Measurements from ENCODE around the gene C1S.

C1S gene

GRCh38 chr12:7061138-7061537 is 620 bp downstream of the C1S start:
- H3K4me3 Mint-ChIP-seq: no peak overlapping the region
- H3K27me3 Mint-ChIP-seq: peaks cover 5% of the 10 kb centered on the region
- H3K4me1 Mint-ChIP-seq (ENCODE audit: low read depth): no peaks in the 10 kb centered on the region
- no peaks in the 10 kb centered on the region for H3K36me3 Mint-ChIP-seq
- no peaks in the 10 kb centered on the region for H3K9me3 Mint-ChIP-seq (ENCODE audit: low read depth)
- H3K27ac Mint-ChIP-seq: no peak overlapping the region

- Mint-ChIP-seq H3K27me3 (peaks cover 5% of the 10 kb centered on the region), H3K27ac (no peak overlapping the region)
Observed at GRCh38 chr12:7061596-7061995, 1.1 kb downstream of the C1S start.

GRCh38 chr12:7064516-7064915 is 4.0 kb downstream of the C1S start:
- Mint-ChIP-seq H3K36me3 (no peaks in the 10 kb centered on the region), H3K27me3 (peaks cover 3% of the 10 kb centered on the region), H3K4me3 (no peak overlapping the region), H3K4me1 (ENCODE audit: low read depth) (no peaks in the 10 kb centered on the region), H3K9me3 (ENCODE audit: low read depth) (no peaks in the 10 kb centered on the region), H3K27ac (no peak overlapping the region)

More at GRCh38 chr12:7061596-7061995, 1.1 kb downstream of the C1S start:
- Mint-ChIP-seq H3K36me3 (no peaks in the 10 kb centered on the region), H3K9me3 (ENCODE audit: low read depth) (no peaks in the 10 kb centered on the region), H3K4me3 (no peak overlapping the region), H3K4me1 (ENCODE audit: low read depth) (no peaks in the 10 kb centered on the region)

GRCh38 chr12:7065073-7065623 is 4.6 kb downstream of the C1S start:
- Mint-ChIP-seq H3K27me3 (no peaks in the 10 kb centered on the region), H3K9me3 (ENCODE audit: low read depth) (no peaks in the 10 kb centered on the region), H3K36me3 (no peaks in the 10 kb centered on the region), H3K4me1 (ENCODE audit: low read depth) (no peaks in the 10 kb centered on the region), H3K4me3 (no peak overlapping the region), H3K27ac (no peak overlapping the region)

GRCh38 chr12:7066596-7066995 is 6.1 kb downstream of the C1S start:
- H3K4me1 Mint-ChIP-seq (ENCODE audit: low read depth): no peaks in the 10 kb centered on the region
- H3K36me3 Mint-ChIP-seq: no peaks in the 10 kb centered on the region
- H3K27me3 Mint-ChIP-seq: no peaks in the 10 kb centered on the region
- H3K9me3 Mint-ChIP-seq (ENCODE audit: low read depth): no peaks in the 10 kb centered on the region
- H3K4me3 Mint-ChIP-seq: no peak overlapping the region
- no peak overlapping the region for H3K27ac Mint-ChIP-seq

- H3K4me3 Mint-ChIP-seq: no peak overlapping the region
- no peaks in the 10 kb centered on the region for H3K27me3 Mint-ChIP-seq
- H3K9me3 Mint-ChIP-seq (ENCODE audit: low read depth): no peaks in the 10 kb centered on the region
- no peaks in the 10 kb centered on the region for H3K4me1 Mint-ChIP-seq (ENCODE audit: low read depth)
- H3K27ac Mint-ChIP-seq: no peak overlapping the region
- H3K36me3 Mint-ChIP-seq: no peaks in the 10 kb centered on the region
Observed at GRCh38 chr12:7067096-7067495, 6.6 kb downstream of the C1S start.

- Mint-ChIP-seq H3K27me3 (no peaks in the 10 kb centered on the region), H3K36me3 (no peaks in the 10 kb centered on the region), H3K27ac (no peak overlapping the region), H3K9me3 (ENCODE audit: low read depth) (no peaks in the 10 kb centered on the region), H3K4me1 (ENCODE audit: low read depth) (no peaks in the 10 kb centered on the region), H3K4me3 (no peak overlapping the region)
Observed at GRCh38 chr12:7068240-7068993, 7.9 kb downstream of the C1S start.

GRCh38 chr12:7068994-7069346 is 8.5 kb downstream of the C1S start:
- no peaks in the 10 kb centered on the region for H3K4me1 Mint-ChIP-seq (ENCODE audit: low read depth)
- H3K27me3 Mint-ChIP-seq: peaks cover 1% of the 10 kb centered on the region
- no peaks in the 10 kb centered on the region for H3K36me3 Mint-ChIP-seq
- H3K9me3 Mint-ChIP-seq (ENCODE audit: low read depth): no peaks in the 10 kb centered on the region
- H3K4me3 Mint-ChIP-seq: no peak overlapping the region
- H3K27ac Mint-ChIP-seq: no peak overlapping the region

GRCh38 chr12:7069386-7069785 is 8.9 kb downstream of the C1S start:
- no peaks in the 10 kb centered on the region for H3K36me3 Mint-ChIP-seq
- no peak overlapping the region for H3K4me3 Mint-ChIP-seq

GRCh38 chr12:7072035-7072434 is 11.5 kb downstream of the C1S start:
- no peaks in the 10 kb centered on the region for H3K9me3 Mint-ChIP-seq (ENCODE audit: low read depth)
- H3K36me3 Mint-ChIP-seq: no peaks in the 10 kb centered on the region
- no peak overlapping the region for H3K4me3 Mint-ChIP-seq
- H3K27me3 Mint-ChIP-seq: peaks cover 1% of the 10 kb centered on the region
- no peak overlapping the region for H3K27ac Mint-ChIP-seq
- H3K4me1 Mint-ChIP-seq (ENCODE audit: low read depth): no peaks in the 10 kb centered on the region

More at GRCh38 chr12:7069386-7069785, 8.9 kb downstream of the C1S start:
- H3K9me3 Mint-ChIP-seq (ENCODE audit: low read depth): no peaks in the 10 kb centered on the region
- H3K27ac Mint-ChIP-seq: no peak overlapping the region
- peaks cover 1% of the 10 kb centered on the region for H3K27me3 Mint-ChIP-seq
- H3K4me1 Mint-ChIP-seq (ENCODE audit: low read depth): no peaks in the 10 kb centered on the region

GRCh38 chr12:7072554-7072953 is 12.0 kb downstream of the C1S start:
- Mint-ChIP-seq H3K36me3 (no peaks in the 10 kb centered on the region), H3K4me3 (no peak overlapping the region), H3K9me3 (ENCODE audit: low read depth) (no peaks in the 10 kb centered on the region), H3K4me1 (ENCODE audit: low read depth) (no peaks in the 10 kb centered on the region), H3K27ac (no peak overlapping the region), H3K27me3 (peaks cover 1% of the 10 kb centered on the region)

GRCh38 chr12:7073946-7074345 is 13.4 kb downstream of the C1S start:
- Mint-ChIP-seq H3K9me3 (ENCODE audit: low read depth) (no peaks in the 10 kb centered on the region), H3K27me3 (peaks cover 1% of the 10 kb centered on the region), H3K27ac (no peak overlapping the region), H3K4me1 (ENCODE audit: low read depth) (no peaks in the 10 kb centered on the region), H3K36me3 (no peaks in the 10 kb centered on the region), H3K4me3 (no peak overlapping the region)

GRCh38 chr12:7075518-7075917 is 15.0 kb downstream of the C1S start:
- Mint-ChIP-seq H3K4me1 (ENCODE audit: low read depth) (no peaks in the 10 kb centered on the region), H3K9me3 (ENCODE audit: low read depth) (no peaks in the 10 kb centered on the region), H3K36me3 (no peaks in the 10 kb centered on the region), H3K4me3 (no peak overlapping the region), H3K27me3 (peaks cover 1% of the 10 kb centered on the region), H3K27ac (no peak overlapping the region)

GRCh38 chr12:7075939-7076338 is 15.4 kb downstream of the C1S start:
- H3K27me3 Mint-ChIP-seq: peaks cover 1% of the 10 kb centered on the region
- H3K27ac Mint-ChIP-seq: no peak overlapping the region
- no peaks in the 10 kb centered on the region for H3K4me1 Mint-ChIP-seq (ENCODE audit: low read depth)
- H3K9me3 Mint-ChIP-seq (ENCODE audit: low read depth): no peaks in the 10 kb centered on the region
- H3K36me3 Mint-ChIP-seq: no peaks in the 10 kb centered on the region
- no peak overlapping the region for H3K4me3 Mint-ChIP-seq

- no peak overlapping the region for H3K27ac Mint-ChIP-seq
- no peaks in the 10 kb centered on the region for H3K9me3 Mint-ChIP-seq (ENCODE audit: low read depth)
- H3K36me3 Mint-ChIP-seq: no peaks in the 10 kb centered on the region
- no peaks in the 10 kb centered on the region for H3K4me1 Mint-ChIP-seq (ENCODE audit: low read depth)
- H3K27me3 Mint-ChIP-seq: peaks cover 1% of the 10 kb centered on the region
- H3K4me3 Mint-ChIP-seq: no peak overlapping the region
Observed at GRCh38 chr12:7076493-7076892, 16.0 kb downstream of the C1S start.

GRCh38 chr12:7078163-7078562 is 17.6 kb downstream of the C1S start:
- Mint-ChIP-seq H3K27me3 (peaks cover 1% of the 10 kb centered on the region), H3K4me1 (ENCODE audit: low read depth) (no peaks in the 10 kb centered on the region), H3K4me3 (no peak overlapping the region), H3K9me3 (ENCODE audit: low read depth) (peaks cover 2% of the 10 kb centered on the region), H3K36me3 (peaks cover 3% of the 10 kb centered on the region), H3K27ac (no peak overlapping the region)
